ENCODE data around the gene LFNG.

DNA sequence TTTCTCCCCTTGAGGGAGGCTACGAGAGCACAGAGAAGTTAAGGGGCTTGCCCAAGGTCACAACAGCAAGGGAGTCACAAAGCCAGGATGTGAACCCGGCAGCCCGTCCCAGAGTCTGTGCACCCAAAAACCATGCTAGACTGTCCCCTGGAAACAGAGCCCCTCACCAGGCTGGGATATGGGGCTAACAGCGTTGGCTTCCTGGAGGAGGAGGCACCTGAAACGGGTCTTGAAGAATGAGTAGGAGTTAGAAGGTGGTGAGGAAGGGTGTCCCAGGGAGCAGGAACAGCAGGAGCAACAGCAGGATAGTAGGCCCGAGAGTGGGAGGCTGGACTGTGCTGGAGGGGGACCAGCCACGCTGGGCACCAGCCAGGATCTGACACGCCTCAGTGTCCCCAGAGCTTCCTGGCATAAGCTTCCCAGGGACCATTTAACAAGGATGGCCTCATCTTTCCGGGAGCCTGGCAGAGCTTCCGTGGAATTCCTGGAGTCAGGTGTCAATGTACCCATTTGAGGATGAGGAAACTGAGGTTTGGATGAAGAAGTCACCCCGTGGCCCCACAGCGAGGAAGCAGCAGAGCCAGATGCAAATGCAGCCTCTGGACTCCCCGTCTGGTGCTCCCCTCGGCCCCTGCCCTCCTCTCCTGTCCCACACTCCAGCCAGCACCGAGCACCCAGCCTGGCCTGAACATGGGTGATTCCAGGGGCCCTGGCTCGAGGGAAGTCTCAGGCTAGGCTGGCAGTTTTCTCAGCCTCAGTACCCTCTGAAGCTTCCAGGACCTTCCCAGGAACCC lies 40.1 kb upstream of the LFNG start:
- TF ChIP-seq, protein P1, sequence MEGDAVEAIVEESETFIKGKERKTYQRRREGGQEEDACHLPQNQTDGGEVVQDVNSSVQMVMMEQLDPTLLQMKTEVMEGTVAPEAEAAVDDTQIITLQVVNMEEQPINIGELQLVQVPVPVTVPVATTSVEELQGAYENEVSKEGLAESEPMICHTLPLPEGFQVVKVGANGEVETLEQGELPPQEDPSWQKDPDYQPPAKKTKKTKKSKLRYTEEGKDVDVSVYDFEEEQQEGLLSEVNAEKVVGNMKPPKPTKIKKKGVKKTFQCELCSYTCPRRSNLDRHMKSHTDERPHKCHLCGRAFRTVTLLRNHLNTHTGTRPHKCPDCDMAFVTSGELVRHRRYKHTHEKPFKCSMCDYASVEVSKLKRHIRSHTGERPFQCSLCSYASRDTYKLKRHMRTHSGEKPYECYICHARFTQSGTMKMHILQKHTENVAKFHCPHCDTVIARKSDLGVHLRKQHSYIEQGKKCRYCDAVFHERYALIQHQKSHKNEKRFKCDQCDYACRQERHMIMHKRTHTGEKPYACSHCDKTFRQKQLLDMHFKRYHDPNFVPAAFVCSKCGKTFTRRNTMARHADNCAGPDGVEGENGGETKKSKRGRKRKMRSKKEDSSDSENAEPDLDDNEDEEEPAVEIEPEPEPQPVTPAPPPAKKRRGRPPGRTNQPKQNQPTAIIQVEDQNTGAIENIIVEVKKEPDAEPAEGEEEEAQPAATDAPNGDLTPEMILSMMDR (IDR thresholded peaks at IDR 0.05): no peak
- TF ChIP-seq POLR2A (IDR thresholded peaks at IDR 0.05): no peak
